Fibroblast of skin of right quadriceps (primary cell): ENCODE measurements around the gene FUT9.

ENCODE experiments used
- DNase-seq: peaks from one replicate; pipeline ENCODE4 v3.0.0-alpha.2; 2013

FUT9 gene

DNA sequence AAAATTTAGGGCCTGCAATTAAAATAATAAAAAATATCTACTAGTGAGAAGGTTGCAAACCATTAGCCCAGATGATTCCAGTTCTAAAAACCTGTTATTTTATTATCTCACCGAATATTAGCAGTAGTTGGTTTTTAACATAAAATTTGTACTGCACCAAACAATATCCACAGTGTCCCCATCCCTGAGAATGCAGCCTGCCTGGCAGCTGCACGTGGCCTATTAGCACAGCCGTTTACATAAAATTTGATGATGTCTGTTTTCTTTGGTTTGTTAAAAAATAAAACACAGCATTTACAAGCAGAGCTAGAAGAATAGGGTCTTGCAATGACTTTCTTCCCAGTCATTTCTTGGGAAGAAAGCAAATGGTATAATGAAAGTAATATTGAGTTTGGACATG, 58.2 kb downstream of the FUT9 start:
- no peak for DNase-seq

DNA sequence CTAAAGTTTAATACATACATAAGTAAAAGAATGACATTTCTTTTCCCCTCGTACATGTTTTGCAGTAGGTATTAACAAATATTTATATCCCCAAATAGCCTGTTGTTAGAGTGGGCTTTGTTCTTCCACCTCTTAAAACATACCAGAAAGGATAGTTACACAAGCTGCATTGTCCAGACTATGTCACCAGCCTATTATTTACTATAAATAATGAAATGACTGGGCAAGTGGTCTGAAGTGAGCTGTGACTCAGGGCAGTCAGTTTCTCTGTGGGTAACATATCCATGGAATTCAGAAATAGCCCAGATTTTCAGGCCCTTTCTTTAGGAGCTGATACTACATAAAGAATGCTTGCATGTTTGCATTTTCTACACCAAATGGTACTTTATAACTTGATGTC, 60.1 kb downstream of the FUT9 start:
- no peak for DNase-seq

DNA sequence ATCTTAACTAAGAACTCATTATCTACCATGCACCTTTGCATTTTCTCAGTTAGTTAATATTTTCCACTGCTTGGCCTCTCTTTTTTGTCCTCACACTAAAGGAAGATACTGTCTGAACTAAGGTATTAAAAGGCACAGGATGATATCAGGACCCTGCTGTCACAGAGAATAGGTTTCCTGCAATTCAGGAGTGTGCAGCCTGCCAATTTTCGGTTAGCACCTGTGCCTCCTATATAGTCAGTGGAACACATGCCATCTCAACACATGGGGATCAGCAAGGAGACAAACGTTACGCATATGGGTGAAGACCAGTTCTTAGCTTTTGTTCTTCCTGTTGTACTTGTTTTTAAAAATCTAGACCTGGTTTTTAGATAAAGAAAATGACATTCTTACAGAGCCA, 71.0 kb downstream of the FUT9 start:
- DNase-seq, result no peak

DNA sequence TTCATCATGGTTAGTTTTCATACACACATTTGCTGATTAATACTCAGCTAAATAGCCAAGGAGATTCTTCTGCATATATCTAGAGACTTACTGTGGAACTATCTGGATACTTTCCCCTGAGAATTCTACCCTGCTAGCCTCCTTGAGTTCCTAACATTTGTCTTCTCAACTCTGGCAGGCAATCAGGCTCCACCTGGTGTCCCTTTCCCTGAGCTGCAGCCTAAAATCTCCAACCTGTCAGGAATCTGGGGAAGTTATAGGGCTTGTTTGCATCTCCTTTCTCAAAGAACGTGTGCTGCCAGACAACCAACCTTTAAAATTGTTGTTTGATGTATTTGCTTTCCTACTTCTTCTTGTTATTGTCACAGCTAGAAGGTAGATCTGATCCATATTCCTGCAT, 73.4 kb downstream of the FUT9 start:
- DNase-seq, result no peak

DNA sequence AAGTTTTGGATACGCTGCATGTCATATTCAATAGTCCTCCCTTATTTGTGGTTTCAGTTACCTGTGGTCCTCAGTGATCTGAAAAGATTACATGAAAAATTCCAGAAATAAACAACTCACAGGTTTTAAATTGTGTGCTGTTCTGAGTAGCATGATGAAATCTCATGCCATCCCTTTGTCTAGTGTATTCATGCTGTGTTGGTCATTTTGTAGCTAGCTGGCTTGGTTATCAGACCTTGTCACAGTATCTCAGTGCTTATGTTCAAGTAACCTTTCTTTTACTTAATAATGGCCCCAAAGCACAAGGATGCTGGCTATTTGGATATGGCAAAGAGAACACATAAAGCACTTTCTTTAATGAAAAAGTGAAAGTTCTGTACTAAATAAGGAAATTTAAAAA, 78.3 kb downstream of the FUT9 start:
- no peak for DNase-seq

DNA sequence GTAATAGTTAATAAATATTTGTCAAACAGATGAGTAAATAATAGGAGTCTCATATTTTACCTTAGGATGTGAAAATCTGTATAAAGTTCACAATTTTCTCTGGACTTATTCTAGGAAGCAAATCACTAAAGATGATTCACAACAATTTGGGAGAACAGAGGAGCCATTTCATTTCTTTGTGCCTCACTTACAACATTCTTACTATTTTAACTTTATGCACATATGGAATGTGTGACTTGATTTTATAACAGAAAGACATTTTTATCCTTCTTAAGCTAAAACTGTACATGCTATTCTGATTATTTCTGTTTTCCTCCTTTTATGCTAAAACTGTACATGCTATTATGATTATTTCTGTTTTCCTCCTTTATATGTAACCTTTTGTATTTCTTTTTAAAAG, 83.3 kb downstream of the FUT9 start:
- DNase-seq, result no peak

DNA sequence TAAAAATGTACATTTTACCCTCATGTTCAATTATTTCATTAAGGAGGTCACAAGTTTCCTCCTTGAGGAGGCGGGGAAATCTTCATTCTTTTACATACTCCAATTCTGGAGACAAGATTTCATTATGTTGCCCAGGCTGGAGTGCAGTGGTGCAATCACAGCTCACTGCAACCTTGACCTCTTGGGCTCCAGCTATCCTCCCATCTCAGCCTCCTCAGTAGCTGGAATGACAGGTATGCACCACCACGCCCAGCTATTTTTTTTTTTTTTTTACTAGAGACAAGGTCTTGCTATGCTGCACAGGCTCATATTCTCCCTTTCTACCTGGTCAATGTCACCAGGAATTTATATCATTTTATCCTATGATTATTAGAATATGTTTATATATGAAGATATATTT, 85.8 kb downstream of the FUT9 start:
- DNase-seq, result no peak

DNA sequence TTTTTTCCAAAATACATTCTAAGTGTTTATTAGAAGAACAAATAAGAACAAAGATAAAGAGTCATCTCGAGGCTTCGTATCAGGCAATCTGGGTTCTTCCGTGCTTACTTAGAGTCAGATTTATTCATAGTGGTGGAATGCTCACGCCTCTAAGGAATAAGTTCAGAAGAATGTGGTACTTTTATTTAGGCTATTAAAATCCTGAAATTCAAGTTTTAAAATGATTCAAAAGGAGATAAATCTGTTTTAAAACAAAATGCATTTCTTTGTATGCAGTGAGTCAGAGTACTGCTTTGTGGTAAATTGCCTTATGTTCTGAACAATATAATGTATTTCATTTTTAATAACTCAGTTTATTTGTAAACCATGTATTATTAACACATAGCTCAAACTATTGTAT, 89.1 kb downstream of the FUT9 start:
- no peak for DNase-seq

DNA sequence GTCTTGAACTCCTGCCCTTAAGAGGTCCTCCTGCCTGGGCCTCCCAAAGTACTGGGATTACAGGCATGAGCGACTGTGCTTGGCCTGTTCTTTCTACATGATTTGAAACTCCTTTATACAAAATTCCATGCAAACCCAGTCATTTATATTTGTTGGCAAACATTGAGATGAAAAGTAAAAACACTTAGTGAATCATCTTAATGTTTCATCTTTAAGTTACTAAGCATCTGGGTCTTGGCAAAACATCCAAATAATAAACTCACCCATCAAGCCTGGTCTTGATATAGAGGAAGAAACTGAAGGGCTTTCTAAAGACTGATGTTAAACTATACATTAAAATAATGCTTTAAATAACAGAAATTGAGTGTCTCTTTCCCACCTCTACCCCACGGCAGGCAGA, 95.1 kb downstream of the FUT9 start:
- DNase-seq, result no peak

DNA sequence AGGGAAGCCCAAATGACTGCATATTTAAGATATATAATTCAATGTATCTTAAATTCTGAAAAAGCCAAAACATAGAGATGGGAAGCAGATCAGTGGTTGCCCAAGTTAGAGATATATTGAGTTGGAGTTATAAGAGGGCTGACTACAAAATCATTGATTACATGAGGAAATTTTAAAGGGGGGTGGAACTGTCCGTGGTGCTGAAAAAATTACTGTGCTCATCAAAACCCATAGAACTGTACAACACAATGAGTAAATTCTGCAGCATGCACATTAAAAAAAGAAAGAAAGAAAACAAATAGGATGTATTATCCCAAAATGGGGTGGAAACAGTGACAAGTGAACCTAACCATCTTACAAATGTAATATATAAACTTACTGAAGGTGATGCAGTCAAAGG, 100.9 kb downstream of the FUT9 start:
- no peak for DNase-seq

DNA sequence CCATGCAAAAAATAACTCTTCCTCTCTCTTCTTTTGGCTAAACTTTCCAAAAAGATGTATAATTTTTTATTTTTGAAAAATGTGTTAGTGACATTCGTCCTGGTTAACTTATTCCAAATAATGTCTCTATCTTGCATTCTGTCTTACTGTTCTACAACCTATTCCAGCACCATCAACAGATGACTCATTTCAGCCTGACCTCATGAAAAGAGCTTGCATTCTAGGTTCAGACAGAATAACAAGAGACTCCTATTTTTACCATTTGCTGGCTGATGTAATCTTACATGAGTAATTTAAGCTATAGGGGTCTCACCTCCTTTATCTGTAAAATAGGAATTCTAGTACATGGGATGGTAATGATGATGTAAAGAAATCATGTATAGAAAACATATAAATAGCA, 109.0 kb downstream of the FUT9 start:
- DNase-seq, result no peak

DNA sequence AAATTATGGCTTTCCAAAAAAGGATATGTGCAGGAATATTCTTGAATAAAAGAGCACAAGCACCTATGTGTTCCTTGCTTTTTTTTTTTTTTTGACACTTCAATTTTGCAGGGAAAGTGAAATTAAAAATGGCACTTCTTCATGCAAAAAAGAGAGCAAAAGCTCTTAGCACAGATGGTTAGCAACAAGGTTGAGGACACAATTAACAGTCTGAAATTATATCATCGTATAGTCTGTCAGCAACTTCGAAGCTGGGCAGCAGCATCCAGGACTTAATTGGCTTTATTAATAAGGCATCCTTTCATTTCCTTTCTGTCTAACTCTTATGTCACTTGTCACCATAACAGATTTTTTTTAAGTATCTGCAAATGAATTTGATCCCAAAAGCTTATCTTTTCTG, 122.6 kb downstream of the FUT9 start:
- no peak for DNase-seq

DNA sequence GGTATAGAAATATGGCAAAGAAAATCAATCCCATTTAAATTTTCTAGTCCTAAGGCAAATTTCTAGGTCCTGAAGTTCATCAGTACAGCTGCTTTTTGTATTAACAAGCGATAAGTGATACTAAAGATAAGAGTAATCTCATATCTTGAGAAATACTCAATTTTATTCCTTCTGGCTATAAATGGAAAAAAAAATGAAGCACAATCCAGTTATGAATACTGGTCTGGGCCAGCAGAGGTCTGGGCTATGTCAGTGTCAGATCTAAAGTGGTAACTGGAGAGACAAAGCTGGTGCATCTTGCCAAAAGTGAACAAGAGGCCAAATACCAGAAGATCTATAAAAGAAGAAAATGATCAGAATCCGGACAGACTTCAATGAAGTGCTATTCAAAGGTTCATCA, 126.4 kb downstream of the FUT9 start:
- no peak for DNase-seq

DNA sequence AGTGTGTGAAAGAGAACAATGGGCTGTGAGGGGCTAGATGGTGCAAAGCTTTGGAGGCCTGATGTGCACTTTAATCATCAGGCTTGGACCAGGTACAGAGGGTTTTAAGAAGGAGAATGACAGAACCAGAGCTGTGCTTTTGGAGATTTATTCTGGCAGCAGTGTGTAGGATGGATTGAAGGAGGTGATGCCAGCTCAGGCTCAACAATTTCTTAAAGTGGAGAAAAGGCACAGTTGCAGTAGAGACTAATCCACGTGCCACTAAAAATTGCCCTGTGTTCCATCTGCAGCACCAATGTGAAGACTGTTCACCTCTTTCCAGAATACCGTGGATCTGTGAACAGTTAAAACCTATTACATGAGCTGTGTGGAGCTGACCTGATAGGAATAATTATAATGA, 134.7 kb downstream of the FUT9 start:
- no peak for DNase-seq

DNA sequence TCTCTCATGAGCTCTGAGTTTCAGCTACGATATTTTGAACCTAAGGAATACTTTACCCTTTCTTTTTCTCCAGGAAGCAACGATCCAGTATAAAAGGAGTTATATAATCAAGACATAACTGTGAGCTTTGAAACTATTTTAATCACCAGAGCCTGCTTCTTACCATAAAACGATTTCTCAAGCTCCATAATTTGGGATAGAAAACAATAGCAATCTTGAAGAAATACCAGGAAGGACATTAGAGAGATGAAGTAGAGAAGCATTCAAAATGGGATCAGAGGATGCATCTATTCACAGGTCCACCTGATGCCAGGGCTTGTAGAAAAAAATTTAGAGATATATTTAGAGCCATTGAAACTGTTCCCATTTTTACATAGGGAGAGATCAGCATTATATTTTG, 135.9 kb downstream of the FUT9 start:
- DNase-seq, result no peak

DNA sequence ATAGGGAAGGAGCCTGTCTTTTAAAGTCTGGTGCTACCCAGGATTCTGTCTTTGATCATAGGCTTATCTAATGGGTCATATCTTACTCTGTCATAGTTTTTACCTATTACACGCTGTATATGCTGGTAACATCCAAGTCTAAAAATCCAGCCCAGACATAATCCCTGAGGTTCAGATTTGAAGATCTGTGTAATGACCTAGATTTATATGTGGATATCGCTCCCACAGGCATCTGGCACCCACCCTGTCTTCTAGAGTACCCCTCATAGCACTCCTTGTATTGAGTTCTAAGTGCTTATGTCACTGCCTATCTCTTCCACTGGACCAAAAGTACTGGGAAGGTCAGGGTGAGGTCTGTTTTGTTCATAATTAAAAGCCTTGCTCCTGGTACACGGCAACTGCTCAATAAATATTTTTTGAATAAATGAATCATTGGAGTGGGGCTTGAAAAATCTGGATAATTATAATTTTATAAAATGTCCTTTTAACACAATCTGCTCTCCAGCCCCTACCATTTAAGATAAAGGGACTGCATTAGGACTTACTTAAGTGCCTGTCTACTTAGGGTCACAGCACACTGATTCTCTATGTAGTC, 136.4 kb downstream of the FUT9 start:
- DNase-seq, result no peak

DNA sequence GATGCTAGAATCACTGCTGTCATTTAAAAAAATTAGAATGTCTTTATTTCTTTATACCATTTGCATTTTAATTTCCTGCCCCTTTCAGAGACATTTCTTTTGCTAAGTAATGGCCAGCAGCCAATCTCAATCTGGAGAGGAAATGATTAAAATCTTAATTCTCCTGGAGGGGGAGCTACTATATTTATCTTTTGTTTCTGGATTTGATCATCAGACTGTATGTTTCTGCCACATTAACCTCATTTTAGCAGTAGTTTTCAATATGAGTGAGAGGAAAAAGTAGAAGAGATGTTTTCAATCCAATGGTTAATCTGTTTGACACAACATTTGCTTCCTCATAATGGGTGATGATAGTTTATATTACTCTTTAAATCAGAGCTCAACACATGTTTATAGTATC, 138.0 kb downstream of the FUT9 start:
- DNase-seq, result no peak

DNA sequence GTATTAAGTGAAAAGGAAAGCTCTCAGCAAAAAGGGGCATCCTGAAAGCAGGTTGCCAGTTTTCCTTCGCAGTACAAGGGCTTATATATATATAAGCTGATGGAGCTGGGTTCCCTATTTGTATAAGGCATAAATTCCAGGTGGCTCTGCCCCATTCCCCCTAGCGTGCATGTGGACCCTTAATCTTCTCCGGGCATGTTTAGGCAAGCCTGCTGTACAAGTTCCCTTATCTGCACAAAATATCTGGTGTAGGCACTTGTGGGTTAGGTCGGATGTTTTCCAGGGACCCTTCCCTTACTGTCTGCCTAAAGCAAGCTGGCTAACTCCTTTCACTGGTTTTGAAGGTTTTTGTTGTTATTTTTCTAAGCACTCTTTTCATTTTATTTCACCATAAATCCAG, 140.7 kb downstream of the FUT9 start:
- no peak for DNase-seq

DNA sequence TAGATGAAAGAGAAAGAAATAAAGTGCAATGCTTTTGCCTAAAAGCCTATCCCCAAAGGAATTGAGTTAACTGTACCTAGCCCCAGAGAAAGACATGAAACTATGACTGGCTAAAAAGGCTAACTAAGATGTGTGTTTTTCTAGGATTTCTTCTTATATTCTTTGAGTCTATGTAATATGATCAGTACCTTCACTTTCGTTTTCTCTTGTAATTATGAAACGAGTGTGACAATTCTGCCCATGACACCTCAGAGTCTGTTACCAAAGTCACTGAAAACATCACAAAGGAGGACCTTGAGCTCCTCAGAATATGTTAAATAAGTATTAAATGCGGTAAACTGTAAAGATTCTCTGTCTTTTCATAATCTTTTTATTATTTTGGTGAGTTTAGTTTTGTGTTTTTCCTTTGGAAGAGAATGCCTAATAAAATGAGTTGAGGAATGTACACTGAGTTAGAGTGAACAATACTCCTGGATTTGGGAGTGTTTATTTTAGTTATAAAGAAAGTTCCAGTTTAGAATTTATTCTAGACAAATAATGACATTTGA, 141.3 kb downstream of the FUT9 start:
- no peak for DNase-seq

DNA sequence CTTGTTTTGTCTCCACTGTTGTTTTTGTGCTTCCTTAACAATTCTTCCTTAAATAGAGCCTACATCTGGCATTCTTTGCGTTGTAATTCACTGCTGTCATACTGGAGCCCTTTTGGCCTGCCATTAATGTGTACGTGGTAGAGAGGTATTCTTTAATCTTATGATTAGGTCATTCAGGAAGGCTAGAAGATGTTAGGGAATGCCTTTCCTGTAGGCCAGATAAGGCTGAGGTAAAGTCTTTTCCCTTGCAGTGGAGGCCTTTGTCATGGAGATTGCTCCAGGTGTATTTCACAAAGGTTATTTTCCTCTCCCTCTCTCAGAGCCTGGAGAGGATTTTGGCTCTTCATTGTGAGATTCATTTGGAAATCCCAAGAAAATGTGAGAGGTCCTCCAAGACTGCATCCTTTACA, 146.9 kb downstream of the FUT9 start:
- DNase-seq, result no peak

DNA sequence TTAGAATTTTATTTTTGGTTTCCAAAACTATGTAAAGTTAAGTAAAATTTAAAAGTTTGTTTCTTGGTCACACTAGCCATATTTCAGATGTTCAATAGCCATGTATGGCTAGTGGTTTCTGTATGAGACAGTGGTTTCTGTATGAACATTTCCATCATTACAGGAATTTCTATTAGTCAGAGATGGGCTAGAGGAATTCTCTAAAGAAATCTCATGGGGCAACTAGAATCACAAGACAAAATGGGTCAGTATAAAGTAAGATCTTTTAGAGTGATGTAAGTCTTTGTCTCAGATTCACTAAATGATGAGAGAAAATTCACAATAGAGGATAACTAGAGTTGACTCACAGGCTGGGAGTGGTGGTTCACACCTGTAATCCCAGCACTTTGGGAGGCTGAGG, 149.0 kb downstream of the FUT9 start:
- no peak for DNase-seq

DNA sequence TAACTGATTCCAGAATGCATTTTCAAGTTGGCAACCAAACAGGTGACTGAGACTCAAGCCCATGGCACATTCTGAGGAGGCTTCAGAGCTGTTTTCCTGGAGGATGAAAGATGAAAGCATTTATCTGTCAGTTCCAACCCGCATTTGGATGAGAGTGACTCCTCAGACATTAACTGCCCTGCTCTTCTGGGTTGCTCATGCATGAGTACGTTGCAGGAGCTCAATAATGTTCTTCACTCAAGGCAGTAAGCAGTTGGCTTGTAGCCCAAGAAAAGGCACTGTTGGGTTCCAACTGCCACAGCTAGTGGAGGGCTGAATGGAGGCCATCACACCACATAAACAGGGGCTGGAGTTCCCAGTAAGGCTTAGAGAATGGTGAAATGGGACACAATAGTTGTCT, 155.3 kb downstream of the FUT9 start:
- DNase-seq, result no peak

DNA sequence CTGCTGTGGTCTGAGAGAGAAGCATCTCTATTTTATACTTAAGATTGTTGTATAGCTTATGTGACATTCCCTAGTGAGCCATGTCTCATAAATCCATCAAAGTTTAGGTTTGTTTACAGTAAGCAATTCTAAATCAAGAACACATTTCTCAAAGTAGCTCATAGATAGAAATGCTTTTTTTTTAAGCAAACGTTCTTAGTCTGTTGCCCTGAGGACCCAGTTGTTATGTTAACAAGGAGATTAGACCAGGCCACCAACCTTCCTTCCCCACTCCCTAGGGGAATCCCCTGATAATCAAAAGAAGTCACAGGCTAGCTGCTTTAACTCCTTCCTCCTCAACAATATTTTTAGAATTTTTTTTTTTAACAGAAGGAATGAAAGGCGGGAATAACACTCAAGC, 169.0 kb downstream of the FUT9 start:
- no peak for DNase-seq

DNA sequence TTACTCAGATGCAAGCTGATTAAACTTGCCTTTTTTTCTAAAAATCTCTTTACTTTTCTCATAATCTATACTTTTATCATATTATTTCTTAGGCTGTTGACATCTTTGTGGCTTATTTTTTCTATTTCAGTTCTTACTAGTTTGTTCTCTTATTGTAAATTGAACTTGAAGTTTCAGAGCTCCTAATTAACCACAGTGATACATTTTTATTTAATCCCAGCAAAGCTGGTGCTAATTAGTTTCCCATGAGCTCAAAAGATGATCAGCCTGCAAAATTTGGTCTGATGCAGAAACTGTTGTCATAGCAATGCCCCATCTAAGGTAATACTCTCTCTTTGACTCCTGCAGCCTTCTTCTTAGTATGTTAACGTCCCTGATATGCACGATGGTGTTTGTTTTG, 170.3 kb downstream of the FUT9 start:
- DNase-seq, result no peak

DNA sequence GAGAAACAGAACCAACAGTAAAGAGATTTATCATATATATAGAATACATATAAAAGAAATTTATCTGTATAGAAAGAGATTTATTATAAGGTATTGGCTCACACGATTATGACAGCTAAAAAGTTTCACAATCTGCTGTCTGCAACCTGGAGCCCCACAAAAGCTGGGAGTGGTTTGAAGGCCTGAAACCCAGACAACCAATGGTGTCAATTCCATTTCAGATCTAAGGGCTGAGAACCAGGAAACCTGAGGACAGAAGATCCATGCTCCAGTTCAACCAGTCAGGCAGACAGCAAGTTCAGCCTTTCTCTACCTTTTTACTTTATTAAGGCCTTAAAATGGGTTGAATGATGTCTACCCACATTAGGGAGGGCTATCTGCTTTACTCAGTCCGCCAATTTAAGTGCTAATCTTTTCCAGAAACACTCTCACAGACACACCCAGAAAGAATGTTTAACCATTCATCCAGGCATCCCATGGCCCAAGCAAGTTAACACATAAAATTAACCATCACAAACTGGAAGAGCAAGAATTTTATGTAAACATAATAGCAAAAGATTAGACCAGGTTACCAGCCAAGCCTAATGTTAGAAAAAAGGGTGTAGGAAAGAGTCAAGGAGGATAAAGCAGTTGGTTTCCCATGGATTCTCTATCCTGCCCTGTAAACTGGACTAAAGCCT, 170.9 kb downstream of the FUT9 start:
- DNase-seq, result no peak
